ENCODE results near the gene RGL2. TPM values are rescaled to one million over a fixed set of nuclear protein-coding genes. Genes with fewer than 3 reads are reported as not detected.
"Not testable (repeated sequence)": the region's sequence is repeated elsewhere in the genome, so short reads cannot be mapped to it uniquely, and the experiment has no call there.

The RGL2 gene
- total and polyA plus RNA-seq, 7 donors = 5.8 to 48.9 (median 33.2) TPM

DNA sequence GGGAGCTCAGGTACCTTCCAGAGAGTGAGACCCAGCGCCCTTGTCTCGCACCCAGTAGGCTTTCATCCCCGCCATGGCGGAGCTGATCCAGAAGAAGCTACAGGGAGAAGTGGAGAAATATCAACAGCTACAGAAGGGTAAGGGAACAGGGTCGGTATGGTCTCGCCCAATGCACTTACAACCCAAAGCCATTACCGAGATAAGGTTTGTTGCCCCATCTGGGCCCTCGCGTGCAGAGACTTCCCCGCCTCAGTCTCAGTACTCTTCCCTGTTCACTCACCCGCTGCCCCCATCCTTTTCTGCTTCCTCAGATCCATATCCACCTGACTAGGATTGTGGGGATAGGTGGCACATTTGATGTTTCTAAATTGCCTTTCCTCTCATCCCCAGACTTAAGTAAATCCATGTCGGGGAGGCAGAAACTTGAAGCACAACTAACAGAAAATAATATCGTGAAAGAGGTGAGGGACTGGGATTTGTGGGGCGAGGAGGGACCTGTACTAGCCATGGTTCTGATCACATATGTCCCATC lies 8.9 kb downstream of the RGL2 start:
- Histone ChIP-seq H3K27me3 (no peaks in the 10 kb centered on the region), H3K9me3 (no peaks in the 10 kb centered on the region), H3K4me3 (peak overlapping the region; percentile 61 to 73 (median 69)), H3K36me3 (peaks cover 14 to 70% (median 32%) of the 10 kb centered on the region in 4 donors), H3K27ac (peak overlapping the region; percentile 80 to 88 (median 82)), H3K4me1 (peaks cover 0 to 30% (median 23%) of the 10 kb centered on the region in 4 donors)
- 3 to 5% methylated on average over 14 of the region's 14 CpGs for WGBS, 2 donors
- no peak for DNase-seq
- TF ChIP-seq, protein P1, sequence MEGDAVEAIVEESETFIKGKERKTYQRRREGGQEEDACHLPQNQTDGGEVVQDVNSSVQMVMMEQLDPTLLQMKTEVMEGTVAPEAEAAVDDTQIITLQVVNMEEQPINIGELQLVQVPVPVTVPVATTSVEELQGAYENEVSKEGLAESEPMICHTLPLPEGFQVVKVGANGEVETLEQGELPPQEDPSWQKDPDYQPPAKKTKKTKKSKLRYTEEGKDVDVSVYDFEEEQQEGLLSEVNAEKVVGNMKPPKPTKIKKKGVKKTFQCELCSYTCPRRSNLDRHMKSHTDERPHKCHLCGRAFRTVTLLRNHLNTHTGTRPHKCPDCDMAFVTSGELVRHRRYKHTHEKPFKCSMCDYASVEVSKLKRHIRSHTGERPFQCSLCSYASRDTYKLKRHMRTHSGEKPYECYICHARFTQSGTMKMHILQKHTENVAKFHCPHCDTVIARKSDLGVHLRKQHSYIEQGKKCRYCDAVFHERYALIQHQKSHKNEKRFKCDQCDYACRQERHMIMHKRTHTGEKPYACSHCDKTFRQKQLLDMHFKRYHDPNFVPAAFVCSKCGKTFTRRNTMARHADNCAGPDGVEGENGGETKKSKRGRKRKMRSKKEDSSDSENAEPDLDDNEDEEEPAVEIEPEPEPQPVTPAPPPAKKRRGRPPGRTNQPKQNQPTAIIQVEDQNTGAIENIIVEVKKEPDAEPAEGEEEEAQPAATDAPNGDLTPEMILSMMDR (IDR thresholded peaks at IDR 0.05) = no peak
- TF ChIP-seq EP300 (IDR thresholded peaks at IDR 0.05) = no peak
- TF ChIP-seq POLR2A (IDR thresholded peaks at IDR 0.05) = no peak
- no peak for TF ChIP-seq POLR2AphosphoS5 (IDR thresholded peaks at IDR 0.05)
- intact Hi-C loops (cut with DNase I) = no loop called here

DNA sequence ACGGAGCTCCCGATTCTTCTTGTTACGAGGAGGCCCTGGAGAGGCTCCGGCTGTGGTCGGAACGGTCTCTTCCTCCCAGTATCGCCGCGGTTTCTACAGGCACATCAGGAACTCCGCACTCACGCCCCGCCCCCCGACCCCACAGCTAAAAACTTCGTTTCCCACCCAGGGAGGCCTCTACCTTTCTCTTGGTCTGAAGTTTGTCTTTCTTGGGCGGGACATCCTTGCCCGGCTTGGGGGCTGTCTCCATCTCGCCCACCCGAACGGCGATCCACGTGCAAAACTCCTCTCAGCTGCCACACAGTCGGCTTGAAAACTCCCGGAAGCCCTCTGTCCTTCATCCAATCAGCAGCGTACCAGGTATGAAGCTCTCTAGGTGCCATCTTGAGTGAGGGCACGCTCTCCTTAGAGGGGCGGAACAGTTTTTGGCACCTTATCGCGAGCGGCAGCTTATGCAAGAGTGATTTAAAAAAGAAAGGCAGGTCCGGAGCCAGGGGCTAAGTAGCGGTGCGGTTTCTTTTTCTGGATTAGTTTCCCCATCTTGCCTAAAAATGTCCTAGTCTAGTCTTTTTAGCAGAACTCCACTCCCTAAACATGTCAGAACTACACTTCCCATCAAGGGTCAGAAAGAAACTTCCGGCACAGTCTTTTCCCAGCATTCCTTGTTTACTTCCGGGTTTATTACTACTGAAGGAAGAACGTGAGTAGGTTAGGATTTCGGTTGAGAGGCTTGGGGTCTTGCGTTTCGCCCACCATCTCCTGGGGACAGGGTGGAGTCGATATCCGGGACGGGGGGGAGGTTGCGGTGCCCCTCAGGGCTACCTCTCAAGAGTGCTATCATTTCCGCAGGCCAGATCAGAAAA lies 9.6 kb downstream of the RGL2 start, which contains the start of the genes PFDN6 and WDR46:
TSS of gene PFDN6 (plus strand) at position 681 of the 863 bp plus-strand sequence. CDS start 256 bp downstream, outside the sequence.
TSS of gene WDR46 (minus strand) at position 319 of the 863 bp plus-strand sequence. CDS start at position 250, 69 bp downstream.
- peaks cover 0 to 30% (median 23%) of the 10 kb centered on the region in 4 donors for H3K4me1 ChIP-seq
- H3K4me3 ChIP-seq = peak within 1 kb of the TSS; percentile 61 to 73 (median 69)
- no peaks in the 10 kb centered on the region for H3K27me3 ChIP-seq
- peak; percentile 93 for DNase-seq
- TF ChIP-seq POLR2AphosphoS5 (IDR thresholded peaks at IDR 0.05) (peak; percentile 68 to 82 (median 76)), EP300 (IDR thresholded peaks at IDR 0.05) (no peak), POLR2A (IDR thresholded peaks at IDR 0.05) (peak in 1 of 2 donors; percentile 21)
- WGBS, 2 donors = 0% methylated on average over 43 of the region's 43 CpGs
- intact Hi-C loops (cut with DNase I) = no loop called here
- H3K9me3 ChIP-seq = no peaks in the 10 kb centered on the region
- H3K27ac ChIP-seq = peak within 1 kb of the TSS; percentile 80 to 88 (median 82)
- peaks cover 14 to 69% (median 32%) of the 10 kb centered on the region in 4 donors for H3K36me3 ChIP-seq

DNA sequence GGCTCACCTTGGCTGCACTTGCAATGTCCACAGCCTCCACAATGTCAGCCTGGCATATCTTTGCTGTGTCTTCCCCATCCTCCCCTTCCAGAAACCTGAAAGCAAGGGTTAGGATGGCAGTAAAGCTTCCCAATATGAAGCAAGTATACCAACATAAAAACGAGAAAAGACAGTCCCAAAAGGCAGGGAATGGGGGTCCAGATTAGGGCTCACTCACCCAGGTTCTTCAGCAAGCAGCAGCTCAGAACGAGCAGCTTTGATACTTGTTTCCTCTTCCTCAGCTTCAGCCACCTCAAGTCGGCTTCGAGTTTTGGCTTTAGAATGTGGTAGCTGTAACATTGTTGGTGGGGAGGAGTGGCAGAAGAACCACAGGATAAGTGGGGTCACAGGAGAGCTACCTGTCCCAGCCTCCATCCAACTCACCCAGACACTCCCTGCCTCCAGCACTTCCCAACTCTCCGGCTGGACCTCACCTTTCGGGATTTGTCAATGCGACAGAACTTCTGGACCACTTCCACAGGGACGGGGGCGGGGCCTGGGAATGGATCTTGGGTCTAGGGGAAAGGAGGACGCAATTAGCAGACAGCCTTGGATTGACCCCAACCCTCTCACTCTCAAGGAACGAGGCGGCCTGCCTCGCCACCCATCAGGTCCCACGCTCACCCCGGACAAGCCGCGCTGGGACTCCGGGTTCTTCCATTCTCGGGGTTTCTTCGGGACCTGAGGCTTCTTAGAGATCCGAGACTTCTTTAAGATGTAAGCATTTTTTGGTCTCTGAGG lies 10.4 kb downstream of the RGL2 start:
- H3K27ac ChIP-seq = peak overlapping the region; percentile 80 to 88 (median 82)
- intact Hi-C loops (cut with DNase I) = no loop called here

DNA sequence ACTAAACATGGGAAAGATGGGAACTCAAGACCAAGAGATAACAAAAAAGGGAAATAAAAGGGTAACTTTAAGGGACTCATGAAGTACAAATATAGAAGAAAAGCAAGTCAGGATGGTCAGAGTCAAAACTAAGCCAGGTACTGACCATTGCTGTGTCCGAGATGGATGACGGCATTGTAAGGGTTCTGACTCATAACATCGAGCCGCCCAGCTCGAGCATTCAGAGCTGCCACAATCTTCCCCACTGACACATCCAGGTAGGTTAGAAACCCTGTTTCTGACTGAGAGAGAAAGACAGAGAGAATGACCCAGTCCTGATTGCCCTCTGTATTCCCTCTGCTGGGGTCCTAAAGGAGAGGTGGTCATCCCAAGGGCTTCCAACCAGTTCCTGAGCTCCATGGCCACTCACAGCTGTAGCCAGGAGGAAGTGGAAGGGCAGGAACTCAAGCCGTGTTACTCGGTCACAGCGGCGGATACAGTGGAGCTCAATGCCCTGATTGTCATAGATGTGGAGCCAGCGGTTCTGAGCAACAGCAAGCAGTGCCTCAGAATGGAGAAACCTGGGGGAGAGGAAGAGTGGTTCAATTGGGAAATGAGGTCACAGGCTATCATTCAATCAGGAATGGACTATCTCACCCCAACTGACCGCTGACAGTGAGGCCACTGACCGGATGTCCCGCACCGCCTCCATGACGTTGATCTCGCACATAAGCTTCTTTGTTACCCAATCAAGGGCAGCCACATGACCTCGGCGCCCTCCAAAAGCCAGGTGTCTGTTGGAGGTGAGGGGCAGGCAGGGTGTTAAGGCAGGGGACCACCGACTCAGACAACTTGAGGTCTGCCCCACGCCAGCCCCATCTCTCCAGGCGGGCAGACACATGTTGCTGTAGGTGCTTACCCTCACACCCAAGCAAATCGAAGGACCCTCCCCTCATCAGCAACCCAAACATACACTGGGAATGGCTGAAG lies 11.5 kb downstream of the RGL2 start:
- WGBS, 2 donors = 94% methylated on average over 22 of the region's 22 CpGs
- no peak overlapping the region for H3K4me3 ChIP-seq

More for the DNA sequence above, 10.4 kb downstream of the RGL2 start:
- peaks cover 14 to 68% (median 28%) of the 10 kb centered on the region in 4 donors for H3K36me3 ChIP-seq
- peak overlapping the region; percentile 61 to 73 (median 69) for H3K4me3 ChIP-seq
- TF ChIP-seq, protein P1 (IDR thresholded peaks at IDR 0.05) = no peak
- TF ChIP-seq EP300 (IDR thresholded peaks at IDR 0.05) (no peak), POLR2AphosphoS5 (IDR thresholded peaks at IDR 0.05) (no peak), POLR2A (IDR thresholded peaks at IDR 0.05) (no peak)
- H3K27me3 ChIP-seq = no peaks in the 10 kb centered on the region
- DNase-seq = no peak
- H3K9me3 ChIP-seq = no peaks in the 10 kb centered on the region
- WGBS, 2 donors = 7 to 13% methylated on average over 21 of the region's 21 CpGs
- peaks cover 0 to 30% (median 23%) of the 10 kb centered on the region in 4 donors for H3K4me1 ChIP-seq

DNA sequence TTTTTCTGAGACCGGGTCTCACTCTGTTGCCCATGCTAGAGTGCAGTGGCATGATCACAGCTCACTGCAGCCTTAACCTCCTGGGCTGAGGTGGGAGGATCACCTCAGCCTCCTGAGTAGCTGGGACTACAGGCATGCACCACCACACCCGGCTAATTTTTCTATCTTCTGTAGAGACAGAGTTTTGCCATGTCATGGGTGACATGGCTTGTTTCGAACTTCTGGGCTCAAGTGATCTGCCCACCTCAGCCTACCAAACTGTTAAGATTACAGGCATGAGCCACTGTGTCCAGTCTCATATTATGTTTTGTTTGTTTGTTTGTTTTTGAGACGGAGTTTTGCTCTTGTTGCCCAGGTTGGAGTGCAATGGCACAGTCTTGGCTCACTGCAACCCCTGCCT lies 13.5 kb downstream of the RGL2 start:
- intact Hi-C loops (cut with DNase I); DNase-seq; H3K4me3 ChIP-seq; H3K9me3 ChIP-seq; H3K27ac ChIP-seq; H3K27me3 ChIP-seq: not testable (repeated sequence)
- H3K36me3 ChIP-seq = peaks cover 5 to 70% (median 20%) of the 10 kb centered on the region in 4 donors
- WGBS, 2 donors = 87 to 94% methylated on average over 4 of the region's 4 CpGs
- peaks cover 0 to 22% (median 18%) of the 10 kb centered on the region in 4 donors for H3K4me1 ChIP-seq

More for the DNA sequence above, 11.5 kb downstream of the RGL2 start:
- Histone ChIP-seq H3K4me1 (peaks cover 0 to 30% (median 23%) of the 10 kb centered on the region in 4 donors), H3K27me3 (no peaks in the 10 kb centered on the region), H3K36me3 (peaks cover 7 to 68% (median 28%) of the 10 kb centered on the region in 4 donors), H3K27ac (no peak overlapping the region), H3K9me3 (no peaks in the 10 kb centered on the region)
- no peak for TF ChIP-seq EP300 (IDR thresholded peaks at IDR 0.05)
- no peak for TF ChIP-seq POLR2AphosphoS5 (IDR thresholded peaks at IDR 0.05)
- TF ChIP-seq POLR2A (IDR thresholded peaks at IDR 0.05) = no peak
- TF ChIP-seq, protein P1 (IDR thresholded peaks at IDR 0.05) = no peak
- DNase-seq = no peak
- intact Hi-C loops (cut with DNase I) = no loop called here
